ENCODE measurements around the gene EPHA2.
"Not testable (repeated sequence)": the region's sequence is repeated elsewhere in the genome, so short reads cannot be mapped to it uniquely, and the experiment has no call there.

EPHA2 gene

GRCh38 chr1:16172964-16173446 is 17.1 kb upstream of the EPHA2 start:
- DNase-seq (ENCODE audit: insufficient read length) = no peak
- no peak for FAIRE-seq
- no peak for TF ChIP-seq TAF1 (IDR thresholded peaks at IDR 0.05; ENCODE audit: borderline replicate concordance, low read depth, low read length)
- TF ChIP-seq POLR2AphosphoS5 (IDR thresholded peaks at IDR 0.05; ENCODE audit: low read depth, low read length) = no peak
- TF ChIP-seq POLR2A (IDR thresholded peaks at IDR 0.05; ENCODE audit: low read depth, low read length) = no peak

GRCh38 chr1:16172218-16172830 is 16.5 kb upstream of the EPHA2 start:
- TF ChIP-seq POLR2AphosphoS5 (IDR thresholded peaks at IDR 0.05; ENCODE audit: low read depth, low read length) (no peak), TAF1 (IDR thresholded peaks at IDR 0.05; ENCODE audit: borderline replicate concordance, low read depth, low read length) (no peak), POLR2A (IDR thresholded peaks at IDR 0.05; ENCODE audit: low read depth, low read length) (no peak)
- FAIRE-seq = no peak
- DNase-seq (ENCODE audit: insufficient read length) = no peak

- FAIRE-seq (no peak), DNase-seq (ENCODE audit: insufficient read length) (no peak)
- TF ChIP-seq POLR2A (IDR thresholded peaks at IDR 0.05; ENCODE audit: low read depth, low read length) (no peak), TAF1 (IDR thresholded peaks at IDR 0.05; ENCODE audit: borderline replicate concordance, low read depth, low read length) (no peak), POLR2AphosphoS5 (IDR thresholded peaks at IDR 0.05; ENCODE audit: low read depth, low read length) (no peak)
These were observed 15.7 kb upstream of the EPHA2 start for GRCh38 chr1:16171314-16172151.

- DNase-seq (ENCODE audit: insufficient read length) = no peak
- no peak for FAIRE-seq
- TF ChIP-seq TAF1 (IDR thresholded peaks at IDR 0.05; ENCODE audit: borderline replicate concordance, low read depth, low read length) (no peak), POLR2A (IDR thresholded peaks at IDR 0.05; ENCODE audit: low read depth, low read length) (no peak), POLR2AphosphoS5 (IDR thresholded peaks at IDR 0.05; ENCODE audit: low read depth, low read length) (no peak)
These were observed 14.4 kb upstream of the EPHA2 start for GRCh38 chr1:16170283-16170673.

GRCh38 chr1:16168622-16169360 is 12.9 kb upstream of the EPHA2 start:
- TF ChIP-seq POLR2AphosphoS5 (IDR thresholded peaks at IDR 0.05; ENCODE audit: low read depth, low read length) (no peak), POLR2A (IDR thresholded peaks at IDR 0.05; ENCODE audit: low read depth, low read length) (no peak), TAF1 (IDR thresholded peaks at IDR 0.05; ENCODE audit: borderline replicate concordance, low read depth, low read length) (no peak)
- no peak for FAIRE-seq
- DNase-seq (ENCODE audit: insufficient read length) = no peak

GRCh38 chr1:16168144-16168495 is 12.3 kb upstream of the EPHA2 start:
- not testable (repeated sequence) for FAIRE-seq; DNase-seq (ENCODE audit: insufficient read length)

- FAIRE-seq (no peak), DNase-seq (ENCODE audit: insufficient read length) (peak; percentile 76)
- TF ChIP-seq POLR2AphosphoS5 (IDR thresholded peaks at IDR 0.05; ENCODE audit: low read depth, low read length) = no peak
These were observed 11.7 kb upstream of the EPHA2 start for GRCh38 chr1:16167331-16168143.

- FAIRE-seq = no peak
- TF ChIP-seq TAF1 (IDR thresholded peaks at IDR 0.05; ENCODE audit: borderline replicate concordance, low read depth, low read length) = no peak
- TF ChIP-seq POLR2AphosphoS5 (IDR thresholded peaks at IDR 0.05; ENCODE audit: low read depth, low read length) = no peak
- no peak for TF ChIP-seq POLR2A (IDR thresholded peaks at IDR 0.05; ENCODE audit: low read depth, low read length)
These were observed 10.2 kb upstream of the EPHA2 start for GRCh38 chr1:16166117-16166516.

GRCh38 chr1:16165548-16165947 is 9.7 kb upstream of the EPHA2 start:
- no peak for FAIRE-seq

More at GRCh38 chr1:16166117-16166516, 10.2 kb upstream of the EPHA2 start:
- no peak for DNase-seq (ENCODE audit: insufficient read length)

GRCh38 chr1:16165073-16165364 is 9.2 kb upstream of the EPHA2 start:
- FAIRE-seq = no peak
- DNase-seq (ENCODE audit: insufficient read length) = no peak
- TF ChIP-seq POLR2A (IDR thresholded peaks at IDR 0.05; ENCODE audit: low read depth, low read length) = no peak
- TF ChIP-seq TAF1 (IDR thresholded peaks at IDR 0.05; ENCODE audit: borderline replicate concordance, low read depth, low read length) = no peak
- no peak for TF ChIP-seq POLR2AphosphoS5 (IDR thresholded peaks at IDR 0.05; ENCODE audit: low read depth, low read length)

More at GRCh38 chr1:16165548-16165947, 9.7 kb upstream of the EPHA2 start:
- TF ChIP-seq TAF1 (IDR thresholded peaks at IDR 0.05; ENCODE audit: borderline replicate concordance, low read depth, low read length) (no peak), POLR2AphosphoS5 (IDR thresholded peaks at IDR 0.05; ENCODE audit: low read depth, low read length) (no peak), POLR2A (IDR thresholded peaks at IDR 0.05; ENCODE audit: low read depth, low read length) (no peak)
- no peak for DNase-seq (ENCODE audit: insufficient read length)
